Measurements from ENCODE around the gene SYCP3.

The SYCP3 gene

DNA sequence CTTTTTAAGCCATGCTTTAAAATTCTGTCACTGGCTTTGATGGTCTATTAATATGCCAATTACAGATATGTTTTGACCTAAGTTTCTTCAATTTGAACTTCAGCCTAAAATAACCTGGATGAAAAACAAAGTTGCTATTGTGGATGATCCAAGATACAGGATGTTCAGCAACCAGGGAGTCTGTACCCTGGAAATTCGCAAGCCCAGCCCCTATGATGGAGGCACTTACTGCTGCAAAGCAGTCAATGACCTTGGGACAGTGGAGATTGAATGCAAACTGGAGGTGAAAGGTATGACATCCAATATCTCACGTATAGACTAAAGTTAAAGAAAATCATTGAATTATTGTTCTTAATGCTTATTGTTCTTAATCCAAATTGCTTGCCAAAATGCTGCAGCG is 59.0 kb downstream of the SYCP3 start:
- Histone ChIP-seq H3K9me2 (replicated peaks; ENCODE audit: control insufficient read depth, low read length) (no peaks in the 10 kb centered on the region), H3K79me2 (ENCODE audit: control insufficient read depth, low read length) (no peaks in the 10 kb centered on the region), H3K27ac (ENCODE audit: low read depth, low read length) (no peak overlapping the region), H3K27me3 (ENCODE audit: control insufficient read depth, low read length) (no peaks in the 10 kb centered on the region), H4K20me1 (ENCODE audit: control insufficient read depth, insufficient read depth, low read depth, low read length) (no peaks in the 10 kb centered on the region), H3K4me1 (ENCODE audit: control insufficient read depth, low read length) (peaks cover 13% of the 10 kb centered on the region), H3K9me3 (ENCODE audit: control insufficient read depth, insufficient read depth, low read length) (no peaks in the 10 kb centered on the region), H3K36me3 (ENCODE audit: control insufficient read depth, low read length) (no peaks in the 10 kb centered on the region), H3F3A (ENCODE audit: control insufficient read depth, insufficient read depth) (no peaks in the 10 kb centered on the region), H3K4me2 (ENCODE audit: low read length) (no peak overlapping the region), H3K4me3 (ENCODE audit: low read length) (no peak overlapping the region)
- TF ChIP-seq EZH2phosphoT487 (IDR thresholded peaks at IDR 0.05; ENCODE audit: borderline replicate concordance, low read length) = no peak
- TF ChIP-seq, protein P1, sequence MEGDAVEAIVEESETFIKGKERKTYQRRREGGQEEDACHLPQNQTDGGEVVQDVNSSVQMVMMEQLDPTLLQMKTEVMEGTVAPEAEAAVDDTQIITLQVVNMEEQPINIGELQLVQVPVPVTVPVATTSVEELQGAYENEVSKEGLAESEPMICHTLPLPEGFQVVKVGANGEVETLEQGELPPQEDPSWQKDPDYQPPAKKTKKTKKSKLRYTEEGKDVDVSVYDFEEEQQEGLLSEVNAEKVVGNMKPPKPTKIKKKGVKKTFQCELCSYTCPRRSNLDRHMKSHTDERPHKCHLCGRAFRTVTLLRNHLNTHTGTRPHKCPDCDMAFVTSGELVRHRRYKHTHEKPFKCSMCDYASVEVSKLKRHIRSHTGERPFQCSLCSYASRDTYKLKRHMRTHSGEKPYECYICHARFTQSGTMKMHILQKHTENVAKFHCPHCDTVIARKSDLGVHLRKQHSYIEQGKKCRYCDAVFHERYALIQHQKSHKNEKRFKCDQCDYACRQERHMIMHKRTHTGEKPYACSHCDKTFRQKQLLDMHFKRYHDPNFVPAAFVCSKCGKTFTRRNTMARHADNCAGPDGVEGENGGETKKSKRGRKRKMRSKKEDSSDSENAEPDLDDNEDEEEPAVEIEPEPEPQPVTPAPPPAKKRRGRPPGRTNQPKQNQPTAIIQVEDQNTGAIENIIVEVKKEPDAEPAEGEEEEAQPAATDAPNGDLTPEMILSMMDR (IDR thresholded peaks at IDR 0.05; ENCODE audit: low read depth, low read length, poor library complexity, severe bottlenecking) = no peak
